NCI-H1694 (cell line): ENCODE data around the gene ZBED4.

Experiments
- DNase-seq: peaks from one replicate; lab custom pipeline; 2025; lab: John Stamatoyannopoulos, UW

Gene ZBED4

GRCh38 chr22:49825944-49826602, 27.6 kb upstream of the ZBED4 start:
- no peak for DNase-seq

- DNase-seq: no peak
Measured at GRCh38 chr22:49826603-49827270, 26.9 kb upstream of the ZBED4 start.

GRCh38 chr22:49827271-49827852, 26.3 kb upstream of the ZBED4 start:
- no peak for DNase-seq

- DNase-seq: no peak
Measured at GRCh38 chr22:49827853-49828598, 25.6 kb upstream of the ZBED4 start, which contains the start of gene BRD1. BRD1 (minus strand) TSS chr22:49827873; CDS start chr22:49824317, 3,556 bp downstream.

GRCh38 chr22:49828599-49828965, 25.1 kb upstream of the ZBED4 start:
- no peak for DNase-seq

DNA sequence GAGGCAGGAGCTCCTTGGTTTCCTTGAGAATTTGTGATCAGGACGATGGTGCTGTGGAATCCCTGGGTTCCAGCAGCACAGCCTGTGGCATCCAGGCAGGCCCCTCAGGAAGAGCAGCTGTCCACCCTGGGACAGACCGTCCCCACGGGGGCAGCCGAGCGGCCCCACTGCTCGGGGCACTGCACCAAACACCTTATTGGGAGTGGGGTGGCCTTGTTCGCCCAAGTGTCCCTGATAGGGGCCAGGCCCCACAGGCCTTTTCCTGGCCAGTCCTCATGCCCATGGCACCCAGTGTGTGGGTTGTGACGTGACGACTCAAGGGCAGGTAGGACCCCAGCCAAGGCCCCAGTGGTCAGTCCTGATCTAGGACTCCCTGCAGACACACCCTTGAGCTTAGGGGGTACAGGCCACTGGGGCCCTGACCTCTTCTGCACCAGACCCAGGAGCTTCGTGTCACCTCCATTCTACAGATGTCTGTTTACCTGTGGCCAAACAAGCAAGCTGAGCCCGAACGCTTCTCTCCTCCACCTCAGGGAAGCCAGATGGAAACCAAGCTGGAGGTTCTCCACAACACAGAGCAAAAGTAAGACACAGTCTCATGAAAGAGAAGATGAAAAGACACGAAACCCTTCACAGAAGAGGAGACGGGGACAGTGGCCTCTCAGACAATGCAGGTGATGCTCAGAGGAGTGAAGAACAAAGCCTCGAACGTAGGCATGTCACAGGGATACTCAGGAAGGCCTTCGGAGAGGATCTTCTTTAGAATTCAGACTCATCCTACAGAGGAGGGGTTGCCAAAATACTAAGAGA, 24.4 kb upstream of the ZBED4 start:
- no peak for DNase-seq

DNA sequence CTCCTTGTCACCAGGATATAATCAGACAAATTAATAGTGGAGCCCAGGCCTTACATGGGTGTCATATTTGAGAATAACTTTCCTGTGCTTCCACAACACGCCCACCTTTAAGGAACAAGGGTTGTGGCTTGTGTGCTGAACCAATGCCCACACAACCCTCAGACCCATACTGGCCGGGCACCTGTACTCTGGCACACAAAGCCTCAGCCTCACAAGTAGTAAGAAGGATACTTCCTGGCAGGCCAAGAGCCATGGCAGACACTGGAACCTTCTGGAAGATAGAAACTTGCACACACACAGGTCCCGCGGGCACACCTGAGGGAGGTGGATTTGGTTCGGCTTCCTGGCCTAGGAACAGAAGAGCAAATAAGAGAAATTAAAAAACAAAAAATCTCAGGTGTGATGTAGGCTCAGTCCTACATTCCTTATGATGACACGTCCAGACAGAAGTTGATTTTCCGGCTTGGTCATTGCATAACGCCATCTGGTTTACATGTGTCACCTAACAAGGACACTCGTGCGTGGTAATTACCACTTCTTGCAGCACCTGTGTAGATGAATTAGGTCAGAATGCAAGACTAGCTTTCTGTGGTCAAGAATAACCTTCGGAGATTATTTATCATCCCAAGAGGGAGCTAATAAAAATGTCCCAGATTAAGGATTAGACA, 20.2 kb upstream of the ZBED4 start:
- DNase-seq: no peak

DNA sequence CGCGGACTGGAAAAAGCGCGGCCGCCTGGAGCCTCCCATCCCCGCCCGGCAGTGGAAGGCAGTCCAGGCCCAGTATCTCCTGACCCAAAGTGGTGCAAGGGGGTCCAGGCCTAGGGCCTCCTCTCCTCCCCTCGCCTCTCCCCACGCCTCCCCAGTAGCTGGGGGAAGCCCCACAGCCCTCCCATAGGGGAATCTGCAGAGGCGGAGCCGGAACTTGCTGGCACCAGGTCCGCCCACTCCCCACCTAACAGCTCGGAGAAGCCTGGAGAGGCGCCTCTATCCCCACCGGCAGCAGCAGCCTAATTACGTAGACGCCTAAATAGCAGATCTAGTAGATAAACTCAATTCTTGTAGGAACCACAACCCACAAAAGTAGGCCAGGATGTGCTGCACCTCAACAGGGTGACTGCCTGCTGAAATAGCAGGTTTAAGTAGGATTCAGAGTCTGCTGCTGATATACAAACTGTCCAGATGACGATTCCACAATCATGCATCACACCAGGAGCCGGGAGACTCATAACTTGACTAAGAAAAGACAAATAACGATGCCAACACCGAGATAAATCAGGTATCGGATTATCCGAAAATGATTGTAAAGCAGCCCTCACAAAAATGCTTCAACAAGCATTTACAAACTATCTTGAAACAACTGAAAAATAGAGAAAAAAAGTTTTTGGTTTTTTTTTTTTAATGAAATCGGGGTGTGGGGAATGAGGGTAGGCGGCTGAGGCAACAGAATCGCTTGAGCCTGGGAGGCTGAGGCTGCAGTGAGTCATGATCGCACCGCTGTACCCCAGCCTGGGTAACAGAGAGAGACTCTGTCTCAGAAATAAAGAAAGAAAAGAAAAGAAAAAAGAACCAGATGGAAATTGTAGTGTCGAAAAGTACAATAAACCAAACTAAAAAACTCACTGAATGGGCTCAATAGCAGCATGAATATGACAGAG, 14.6 kb upstream of the ZBED4 start:
- DNase-seq: no peak

DNA sequence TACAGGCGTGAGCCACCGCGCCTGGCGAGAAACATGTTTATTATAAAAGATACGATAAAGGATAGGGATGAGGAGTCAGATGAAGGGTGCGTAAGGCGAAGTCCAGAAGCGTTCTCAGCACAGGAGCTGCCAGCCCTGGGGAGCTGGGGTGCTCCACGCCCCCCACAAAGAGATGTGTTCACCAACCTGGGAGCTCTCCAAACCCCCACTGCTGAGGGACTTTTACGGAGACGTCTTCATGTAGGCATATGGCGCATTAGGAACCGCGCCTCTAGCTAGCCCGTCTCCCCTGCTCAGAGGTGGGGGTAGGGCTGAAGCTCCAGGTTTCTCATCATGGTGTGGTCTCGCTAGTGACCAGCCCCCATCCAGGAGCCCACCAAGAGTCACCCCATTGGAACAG, 8.4 kb upstream of the ZBED4 start:
- DNase-seq: no peak

DNA sequence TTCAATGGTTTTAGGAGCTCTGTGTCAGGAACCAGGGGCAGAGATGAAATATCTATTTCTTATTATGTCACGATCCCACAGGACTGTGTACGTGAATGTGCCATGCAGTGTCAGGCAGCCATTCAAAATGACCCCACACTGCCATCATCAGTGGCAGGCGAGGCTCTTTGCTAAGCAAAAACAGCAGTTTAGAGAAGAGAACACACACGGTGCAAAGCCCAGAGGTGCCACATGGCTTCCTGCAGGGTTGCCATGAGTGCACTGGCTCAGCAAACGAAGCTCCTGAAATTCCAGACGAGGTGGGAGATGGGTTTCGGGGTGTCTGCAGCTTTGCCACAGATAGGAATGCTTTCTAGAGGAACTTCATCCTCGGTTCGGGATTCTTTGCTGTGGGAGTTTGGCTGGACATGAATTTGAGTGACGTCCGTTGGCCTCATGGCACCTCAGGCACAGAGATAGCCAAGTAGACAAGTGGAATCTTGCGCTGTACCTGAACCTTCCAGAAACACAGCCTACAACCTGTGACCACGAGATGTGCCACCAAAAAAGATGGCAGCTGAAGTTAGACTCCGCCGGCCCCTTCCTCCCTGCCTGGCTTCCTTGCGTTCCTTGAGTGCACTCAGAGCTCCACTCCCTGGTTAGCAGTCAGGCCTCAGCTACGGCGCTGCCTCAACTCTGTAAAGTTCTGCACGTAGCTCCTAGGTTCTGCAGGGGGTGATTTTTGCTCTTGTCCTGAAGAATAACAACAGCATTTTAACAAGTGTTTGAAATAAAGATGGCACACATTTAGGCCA, 7.8 kb upstream of the ZBED4 start:
- no peak for DNase-seq

DNA sequence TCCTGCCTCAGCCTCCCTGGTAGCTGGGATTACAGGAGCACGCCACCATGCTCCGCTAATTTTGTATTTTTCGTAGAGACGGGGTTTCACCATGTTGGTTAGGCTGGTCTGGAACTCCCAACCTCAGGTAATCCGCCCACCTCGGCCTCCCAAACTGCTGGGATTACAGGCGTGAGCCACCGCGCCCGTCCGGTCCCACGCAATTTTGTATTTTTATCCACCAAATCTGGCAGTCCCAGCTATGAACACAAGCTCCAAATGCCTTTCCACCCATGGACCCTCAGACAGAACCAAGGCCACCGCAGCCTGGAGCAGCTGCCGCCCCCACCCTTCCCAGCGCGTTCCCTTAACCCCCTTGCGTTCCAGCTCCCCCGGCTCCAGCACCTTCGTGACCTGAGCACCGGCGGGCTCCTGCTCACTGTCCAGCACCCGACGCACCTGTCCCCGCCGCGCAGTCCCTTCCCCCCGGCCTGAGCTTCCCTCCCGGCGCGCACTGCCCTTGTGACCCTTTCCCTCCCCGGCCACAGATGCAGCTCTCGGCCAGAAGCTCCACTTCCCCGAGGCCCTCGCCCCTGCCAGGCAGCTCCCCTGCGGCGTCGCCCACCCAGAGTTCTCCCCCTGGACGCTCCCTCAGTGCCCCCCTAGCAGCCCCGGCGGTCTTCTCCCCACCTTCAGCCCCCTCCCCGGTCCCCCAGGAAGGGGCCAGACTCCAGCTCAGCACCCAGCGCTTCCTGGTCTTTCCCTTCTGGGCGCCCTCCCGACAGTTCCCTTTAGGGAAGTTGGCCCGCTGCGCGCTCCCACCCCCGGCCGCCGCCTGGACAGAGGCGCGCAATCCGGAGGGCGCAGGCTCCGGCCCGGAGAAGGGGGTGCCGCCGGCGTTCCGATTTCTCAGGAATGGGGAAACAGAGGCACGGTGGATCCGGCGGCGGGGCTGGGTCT, 5.6 kb upstream of the ZBED4 start:
- DNase-seq: no peak

DNA sequence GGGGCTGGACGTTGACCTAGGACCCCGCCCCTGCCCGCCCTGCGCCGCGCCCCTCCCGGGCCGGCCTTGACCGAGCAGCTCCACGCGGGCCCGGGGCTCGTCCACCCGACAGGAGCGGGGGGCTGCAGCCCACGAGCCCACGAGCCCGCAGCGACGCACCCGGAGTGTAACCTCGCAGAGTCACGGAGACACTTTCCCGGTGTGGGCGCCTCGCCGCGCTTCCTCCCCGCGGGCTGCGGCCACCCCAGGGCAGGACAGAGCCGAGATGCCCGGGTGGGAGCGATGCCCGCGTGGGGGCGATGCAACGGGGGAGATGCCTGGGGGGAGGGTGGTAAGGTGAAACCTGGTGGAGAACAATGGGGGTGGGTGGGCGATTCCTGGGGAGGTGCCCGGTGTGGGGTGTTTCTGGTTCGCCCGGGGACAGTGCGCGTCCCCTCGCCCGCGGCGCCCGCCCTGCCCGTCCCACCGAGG, 4.9 kb upstream of the ZBED4 start:
- no peak for DNase-seq

GRCh38 chr22:49849161-49850020, 4.3 kb upstream of the ZBED4 start:
- no peak for DNase-seq

GRCh38 chr22:49850021-49850911, 3.4 kb upstream of the ZBED4 start:
- no peak for DNase-seq

DNA sequence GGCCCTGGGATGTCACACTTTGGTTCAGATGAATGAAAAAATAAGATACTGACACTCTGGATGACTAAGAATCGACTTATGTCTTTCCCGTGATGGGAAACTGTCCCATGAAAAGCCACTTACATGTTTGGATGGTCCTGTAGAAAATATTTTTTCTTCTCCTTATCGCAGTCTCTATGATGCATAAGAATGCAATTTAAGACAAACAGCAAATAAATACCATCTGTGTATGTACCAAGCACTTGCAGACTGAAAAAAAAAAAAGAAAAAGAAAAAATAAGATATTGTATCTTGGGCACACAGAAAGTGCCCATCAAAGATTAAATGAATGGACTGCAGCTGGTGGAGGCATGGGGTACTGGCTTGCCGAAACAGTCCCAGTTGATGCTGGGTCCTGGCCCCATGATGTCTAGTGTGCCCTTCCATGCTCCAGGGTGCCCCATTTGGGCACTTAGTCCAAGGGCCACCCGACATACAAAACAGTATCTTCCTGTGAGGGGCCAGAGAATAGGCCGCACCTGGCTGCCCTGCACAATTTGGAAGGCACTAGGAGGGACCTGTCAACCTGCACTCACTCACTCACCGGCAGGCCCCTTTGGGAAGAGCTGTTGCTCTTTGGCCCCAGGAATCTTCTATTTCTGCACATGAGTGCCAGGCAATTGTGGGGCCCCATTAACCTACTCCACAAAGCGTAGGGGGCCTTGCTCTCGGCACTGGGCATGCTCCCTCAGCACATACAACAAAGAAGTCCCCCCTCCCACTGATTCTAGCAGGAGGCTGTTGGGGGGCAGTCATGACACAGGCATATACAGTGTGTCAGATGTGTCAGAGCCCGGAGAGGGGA, 2.5 kb upstream of the ZBED4 start:
- no peak for DNase-seq
